K562 (cell line): ENCODE results near the gene MACF1. TPM values are rescaled to one million over a fixed set of nuclear protein-coding genes. Genes with fewer than 3 reads are reported as not detected.

Source experiments
- ATF1 ChIP-seq, 2 experiments: fragments of 450-650 bp in 1 of 2; IDR thresholded peaks; 2 replicates each; pipeline ENCODE4 v1.6.1; 2016; ENCODE audit warnings: missing compliant biosample characterization in 1 of 2, missing genetic modification characterization in 1 of 2
- DMBX1 ChIP-seq: fragments of 250-450 bp; sonication (Bioruptor Pico); IDR thresholded peaks from 2 replicates; pipeline ENCODE4 v1.8.0; 2022; ENCODE audit warnings: inconsistent platforms, mild to moderate bottlenecking, moderate library complexity, borderline replicate concordance
- ETV5 ChIP-seq: sonication (generic); formaldehyde crosslinking; IDR thresholded peaks from 2 replicates; pipeline ENCODE4 v1.4.0; 2020; ENCODE audit warnings: low read depth, mild to moderate bottlenecking, missing genetic modification reagents
- FOSL1 ChIP-seq: fragments of 200-800 bp; sonication (Bioruptor generic); conservative IDR thresholded peaks from 2 replicates; pipeline ENCODE4 v1.6.1; 2016; ENCODE audit warnings: missing genetic modification characterization, missing compliant biosample characterization
- FOXA3 ChIP-seq, 2 experiments: fragments of 450-650 bp in 1 of 2; sonication (generic) in 1 of 2; formaldehyde crosslinking; IDR thresholded peaks in 1 of 2; conservative IDR thresholded peaks in 1 of 2; 2 replicates each; pipeline versions ENCODE4 v1.4.0 to v1.8.0; 2020 to 2022; ENCODE audit warnings: mild to moderate bottlenecking in 2 of 2, missing genetic modification reagents in 1 of 2
- GABPA ChIP-seq: fragments of 200-800 bp; sonication (Bioruptor generic); conservative IDR thresholded peaks from 2 replicates; pipeline ENCODE4 v1.6.1; 2016; ENCODE audit warnings: low read depth, missing genetic modification characterization, missing compliant biosample characterization
- GABPB1 ChIP-seq: sonication (generic); formaldehyde crosslinking; IDR thresholded peaks from 2 replicates; pipeline ENCODE4 v1.8.0; 2022; ENCODE audit warnings: mild to moderate bottlenecking, missing genetic modification reagents
- GATAD2B ChIP-seq: fragments of 450-650 bp; IDR thresholded peaks from 2 replicates; pipeline ENCODE4 v1.6.1; 2017; ENCODE audit warnings: mild to moderate bottlenecking, borderline replicate concordance
- KLF16 ChIP-seq: IDR thresholded peaks from 2 replicates; pipeline ENCODE4 v1.6.1; 2016; ENCODE audit warnings: antibody characterized with exemption
- NCOR1 ChIP-seq: fragments of 450-650 bp; IDR thresholded peaks from 2 replicates; pipeline ENCODE4 v1.6.1; 2016; ENCODE audit warnings: mild to moderate bottlenecking, moderate library complexity
- NONO ChIP-seq, 2 experiments: fragments of 200-400 bp in 1 of 2; fragments of 450-650 bp in 1 of 2; formaldehyde crosslinking in 1 of 2; IDR thresholded peaks; 2 replicates each; pipeline ENCODE4 v1.6.1; 2017; ENCODE audit warnings: low read depth in 2 of 2, mild to moderate bottlenecking in 2 of 2, moderate library complexity in 2 of 2, low read length in 1 of 2
- POLR2H ChIP-seq: IDR thresholded peaks from 2 replicates; pipeline ENCODE4 v1.6.1; 2016; ENCODE audit warnings: missing genetic modification characterization, low read depth, mild to moderate bottlenecking, control low read depth, missing compliant biosample characterization, moderate library complexity
- SMARCE1 ChIP-seq: fragments of 450-650 bp; IDR thresholded peaks from 2 replicates; pipeline ENCODE4 v1.7.1; 2016; ENCODE audit warnings: mild to moderate bottlenecking
- SP1 ChIP-seq: sonication (generic); formaldehyde crosslinking; IDR thresholded peaks from 2 replicates; pipeline ENCODE4 v1.8.1; 2022; ENCODE audit warnings: mild to moderate bottlenecking, missing genetic modification reagents
- TAF1 ChIP-seq: IDR thresholded peaks from 2 replicates; pipeline ENCODE4 v1.6.1; 2011; ENCODE audit warnings: mild to moderate bottlenecking, low read length, moderate library complexity; ENCODE audit not compliant: insufficient read depth, control insufficient read depth, severe bottlenecking; ENCODE audit errors: extremely low read depth
- TAL1 ChIP-seq: fragments of 450-650 bp; IDR thresholded peaks from 2 replicates; pipeline ENCODE4 v1.6.1; 2016; ENCODE audit warnings: mild to moderate bottlenecking
- ZBTB17 ChIP-seq: fragments of 450-650 bp; formaldehyde crosslinking; IDR thresholded peaks from 2 replicates; pipeline ENCODE4 v1.4.0; 2020; ENCODE audit warnings: mild to moderate bottlenecking
- ZBTB9 ChIP-seq: fragments of 450-650 bp; formaldehyde crosslinking; IDR thresholded peaks from 2 replicates; pipeline ENCODE4 v1.4.0; 2020; ENCODE audit warnings: mild to moderate bottlenecking, moderate library complexity
- ZNF134 ChIP-seq: fragments of 250-450 bp; sonication (Bioruptor Pico); conservative IDR thresholded peaks from 2 replicates; pipeline ENCODE4 v1.4.0; 2020
- ZNF174 ChIP-seq: fragments of 250-450 bp; sonication (Bioruptor Pico); IDR thresholded peaks from 2 replicates; pipeline ENCODE4 v1.4.0; 2020; ENCODE audit warnings: mild to moderate bottlenecking
- ZNF41 ChIP-seq: fragments of 250-450 bp; sonication (Bioruptor Pico); conservative IDR thresholded peaks from 2 replicates; pipeline ENCODE4 v1.4.0; 2020; ENCODE audit warnings: mild to moderate bottlenecking
- ZNF696 ChIP-seq: fragments of 250-450 bp; sonication (Bioruptor Pico); conservative IDR thresholded peaks from 2 replicates; pipeline ENCODE4 v1.4.0; 2020; ENCODE audit warnings: mild to moderate bottlenecking, moderate library complexity
- polyA plus RNA-seq, 8 experiments: library from polyadenylated mRNA; depleted of rRNA in 4 of 8; stranded (reverse) in 5 of 8; unstranded in 3 of 8; fragments of >200 nt; fragmentation: Nextera tagmentation in 2 of 8; fragmentation: Illumina TruSeq in 1 of 8; extraction: Ambion mirVana in 2 of 8; extraction: Trizol in 1 of 8; gene quantifications; 2 replicates each; pipeline versions ENCODE4 v1.2.1 to v1.2.3, GENCODE V29; 2011 to 2014; ENCODE audit warnings: inconsistent platforms in 1 of 8, missing spikeins in 1 of 8
- total RNA-seq, 7 experiments: library from RNA; depleted of rRNA in 6 of 7; stranded (reverse); fragments of >200 nt in 6 of 7; fragmentation: Illumina TruSeq in 2 of 7; extraction: Trizol in 2 of 7; gene quantifications; 2 replicates each; pipeline versions ENCODE4 v1.2.1 to v1.2.3, GENCODE V29; 2011 to 2021; ENCODE audit warnings: low replicate concordance in 1 of 7
- TF ChIP-seq, protein P1 (sequence below): IDR thresholded peaks from 2 replicates; pipeline ENCODE4 v1.6.1; 2012; ENCODE audit warnings: low read depth, low read length, improper control_type of control experiment, borderline replicate concordance

MACF1 gene
- total and polyA plus RNA-seq, 9 of the 15 experiments (the other 6 are each of a cell fraction or from before 2014, with no cell fraction given), result 13.2 to 232 (median 112) TPM

- no peak for TF ChIP-seq NONO (IDR thresholded peaks at IDR 0.05; ENCODE audit: low read depth in 2 of 2, low read length in 1 of 2)
- TF ChIP-seq ZBTB9 (CRISPR knock-in tag), result peak; percentile 65; the same call in 1 of the 2 replicates
- no peak for TF ChIP-seq ZNF696 (CRISPR knock-in tag)
- no peak for TF ChIP-seq ZNF41 (CRISPR knock-in tag)
- peak; percentile 19 for TF ChIP-seq TAF1
- TF ChIP-seq SMARCE1, result peak; percentile 44; the same call in 1 of the 2 replicates
- TF ChIP-seq KLF16, result 0 out of 2 replicates have a peak, but pooled peaks have one; percentile 54
- TF ChIP-seq GABPA (tag), result peak; percentile 87
- TF ChIP-seq GATAD2B, result peak; percentile 64; the same call in 1 of the 2 replicates
- TF ChIP-seq FOXA3 (CRISPR knock-in tag; conservative IDR thresholded peaks at IDR 0.05 in 1 of 2, IDR thresholded peaks at IDR 0.05 in 1 of 2), result peak in 1 of 2 experiments; percentile 27; a peak in 1 of 4 replicates
- TF ChIP-seq TAL1, result peak; percentile 65; the same call in 1 of the 2 replicates
- peak; percentile 49; the same call in 1 of the 2 replicates for TF ChIP-seq POLR2H (tag)
- TF ChIP-seq NCOR1, result peak; percentile 48
- 0 out of 2 replicates have a peak, but pooled peaks have one; percentile 27 for TF ChIP-seq ZBTB17 (CRISPR knock-in tag)
- TF ChIP-seq FOSL1, result 0 out of 2 replicates have a peak, but pooled peaks have one; percentile 13
- TF ChIP-seq ETV5 (CRISPR knock-in tag), result peak; percentile 8; the same call in 1 of the 2 replicates
- 0 out of 2 replicates have a peak, but pooled peaks have one; percentile 42 for TF ChIP-seq ZNF174
- peak; percentile 64 for TF ChIP-seq GABPB1 (CRISPR knock-in tag)
- peak; percentile 55; the same call in 1 of the 2 replicates for TF ChIP-seq DMBX1 (CRISPR knock-in tag)
- 0 out of 2 replicates have a peak, but pooled peaks have one; percentile 34 for TF ChIP-seq ZNF134
- TF ChIP-seq SP1 (CRISPR knock-in tag), result peak; percentile 30; the same call in 1 of the 2 replicates
- no peak for TF ChIP-seq ATF1 (CRISPR knock-in tag; IDR thresholded peaks at IDR 0.05)
- TF ChIP-seq ATF1 (tag; IDR thresholded peaks at IDR 0.05), result no peak
- TF ChIP-seq, protein P1, sequence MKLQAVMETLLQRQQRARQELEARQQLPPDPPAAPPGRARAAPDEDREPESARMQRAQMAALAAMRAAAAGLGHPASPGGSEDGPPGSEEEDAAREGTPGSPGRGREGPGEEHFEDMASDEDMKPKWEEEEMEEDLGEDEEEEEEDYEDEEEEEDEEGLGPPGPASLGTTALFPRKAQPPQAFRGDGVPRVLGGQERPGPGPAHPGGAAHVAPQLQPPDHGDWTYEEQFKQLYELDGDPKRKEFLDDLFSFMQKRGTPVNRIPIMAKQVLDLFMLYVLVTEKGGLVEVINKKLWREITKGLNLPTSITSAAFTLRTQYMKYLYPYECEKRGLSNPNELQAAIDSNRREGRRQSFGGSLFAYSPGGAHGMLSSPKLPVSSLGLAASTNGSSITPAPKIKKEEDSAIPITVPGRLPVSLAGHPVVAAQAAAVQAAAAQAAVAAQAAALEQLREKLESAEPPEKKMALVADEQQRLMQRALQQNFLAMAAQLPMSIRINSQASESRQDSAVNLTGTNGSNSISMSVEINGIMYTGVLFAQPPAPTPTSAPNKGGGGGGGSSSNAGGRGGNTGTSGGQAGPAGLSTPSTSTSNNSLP, result peak; percentile 76; the same call in 1 of the 2 replicates
Measured at GRCh38 chr1:39196244-39197215, 8.0 kb upstream of the MACF1 start (continued).
